ENCODE results near the gene TNFRSF19. TPM values are rescaled to one million over a fixed set of nuclear protein-coding genes. Genes with fewer than 3 reads are reported as not detected.

Gene TNFRSF19
- total and polyA plus RNA-seq, 10 of the 15 experiments (the other 5 are each of a cell fraction or from before 2014, with no cell fraction given) = 16.4 to 46.2 (median 35.4) TPM

DNA sequence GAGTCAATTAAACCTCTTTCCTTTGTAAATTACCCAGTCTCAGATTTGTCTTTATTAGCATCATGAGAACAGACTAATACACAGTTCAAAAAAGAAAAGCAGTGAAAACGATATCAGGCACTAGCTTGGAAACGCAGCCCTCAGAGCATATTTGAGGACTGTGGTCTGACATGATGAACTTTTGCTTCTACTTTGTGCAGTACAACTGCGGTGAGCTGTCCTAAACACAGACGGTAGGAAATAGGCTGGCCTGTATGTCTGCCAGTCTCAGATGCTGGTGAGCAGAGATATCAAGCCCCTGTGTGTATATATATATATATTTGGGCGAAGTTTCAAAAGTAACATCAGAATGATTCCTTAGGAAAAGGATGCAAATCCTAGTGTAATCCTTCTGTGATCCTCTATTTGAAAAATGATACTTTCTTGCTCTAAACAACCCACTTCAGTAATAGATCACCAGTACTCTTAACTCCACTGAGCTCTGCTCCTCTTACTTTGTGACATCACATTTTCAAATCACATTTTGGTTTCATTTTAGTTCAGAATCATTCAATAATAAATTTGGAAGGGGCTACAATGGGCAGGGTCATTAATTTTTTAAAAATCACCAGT is 74.4 kb downstream of the TNFRSF19 start (continued):
- TF ChIP-seq USF1 (IDR thresholded peaks at IDR 0.05; ENCODE audit: borderline replicate concordance, extremely low read length, insufficient read depth, low read depth, low read length) (no peak), CHD4 (IDR thresholded peaks at IDR 0.05) (no peak), ATF7 (IDR thresholded peaks at IDR 0.05; ENCODE audit: low read depth) (no peak), ZSCAN29 (IDR thresholded peaks at IDR 0.05) (no peak), IRF4 (IDR thresholded peaks at IDR 0.05; ENCODE audit: low read depth, low read length) (no peak), CHD2 (IDR thresholded peaks at IDR 0.05; ENCODE audit: borderline replicate concordance, low read depth, low read length) (no peak), MEF2A (IDR thresholded peaks at IDR 0.05; ENCODE audit: insufficient read depth, low read depth, low read length) (no peak)
- TF ChIP-seq, protein P1, sequence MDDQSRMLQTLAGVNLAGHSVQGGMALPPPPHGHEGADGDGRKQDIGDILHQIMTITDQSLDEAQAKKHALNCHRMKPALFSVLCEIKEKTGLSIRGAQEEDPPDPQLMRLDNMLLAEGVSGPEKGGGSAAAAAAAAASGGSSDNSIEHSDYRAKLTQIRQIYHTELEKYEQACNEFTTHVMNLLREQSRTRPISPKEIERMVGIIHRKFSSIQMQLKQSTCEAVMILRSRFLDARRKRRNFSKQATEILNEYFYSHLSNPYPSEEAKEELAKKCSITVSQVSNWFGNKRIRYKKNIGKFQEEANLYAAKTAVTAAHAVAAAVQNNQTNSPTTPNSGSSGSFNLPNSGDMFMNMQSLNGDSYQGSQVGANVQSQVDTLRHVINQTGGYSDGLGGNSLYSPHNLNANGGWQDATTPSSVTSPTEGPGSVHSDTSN (IDR thresholded peaks at IDR 0.05; ENCODE audit: insufficient replicate concordance, low read depth, low read length) = no peak
- TF ChIP-seq, protein P2, sequence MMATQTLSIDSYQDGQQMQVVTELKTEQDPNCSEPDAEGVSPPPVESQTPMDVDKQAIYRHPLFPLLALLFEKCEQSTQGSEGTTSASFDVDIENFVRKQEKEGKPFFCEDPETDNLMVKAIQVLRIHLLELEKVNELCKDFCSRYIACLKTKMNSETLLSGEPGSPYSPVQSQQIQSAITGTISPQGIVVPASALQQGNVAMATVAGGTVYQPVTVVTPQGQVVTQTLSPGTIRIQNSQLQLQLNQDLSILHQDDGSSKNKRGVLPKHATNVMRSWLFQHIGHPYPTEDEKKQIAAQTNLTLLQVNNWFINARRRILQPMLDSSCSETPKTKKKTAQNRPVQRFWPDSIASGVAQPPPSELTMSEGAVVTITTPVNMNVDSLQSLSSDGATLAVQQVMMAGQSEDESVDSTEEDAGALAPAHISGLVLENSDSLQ (IDR thresholded peaks at IDR 0.05) = no peak

DNA sequence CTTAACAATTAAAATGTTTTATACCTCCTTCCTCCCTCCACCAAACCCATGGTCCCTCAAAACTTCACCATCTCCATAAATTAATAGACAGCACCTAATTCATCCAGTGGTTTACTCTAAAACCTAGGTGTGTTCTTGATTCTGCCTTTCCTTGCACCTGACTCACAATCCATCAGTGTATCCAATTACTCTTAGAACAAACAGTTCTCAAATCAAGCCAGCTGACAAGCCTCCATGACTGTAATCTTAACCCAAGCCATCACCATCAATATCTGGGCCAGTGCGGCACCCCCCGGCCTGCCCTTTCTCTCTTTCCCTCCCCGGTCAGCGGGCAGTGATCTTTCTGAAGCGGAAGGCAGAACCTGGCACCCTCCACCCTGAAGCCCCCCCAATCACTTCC is 75.6 kb downstream of the TNFRSF19 start:
- no peak overlapping the region for H3K4me3 ChIP-seq
- H3K27me3 ChIP-seq (replicated peaks in 1 of 2; ENCODE audit: control insufficient read depth in 2 of 2, insufficient read depth in 2 of 2, low read length in 1 of 2) = no peaks in the 10 kb centered on the region
- FAIRE-seq (no peak), DNase-seq (ENCODE audit: low read depth, low spot score) (no peak), ATAC-seq (no peak)
- POLR2A ChIA-PET = no interaction called here
- H3K36me3 ChIP-seq (ENCODE audit: control insufficient read depth in 2 of 2, insufficient read depth in 2 of 2, low read length in 1 of 2) = peaks cover 0 to 9% of the 10 kb centered on the region in 2 experiments; a peak in 1 of 4 replicates
- H4K20me1 ChIP-seq (ENCODE audit: control insufficient read depth, insufficient read depth) = no peaks in the 10 kb centered on the region
- SMC1A ChIA-PET (ENCODE audit: uncharacterized antibody, unreplicated experiment) = no interaction called here
- H3K79me2 ChIP-seq (ENCODE audit: control insufficient read depth, insufficient read depth, low read length) = peaks cover 2% of the 10 kb centered on the region
- no peak overlapping the region for H3K4me2 ChIP-seq (ENCODE audit: control insufficient read depth, insufficient read depth)
- peaks cover 4% of the 10 kb centered on the region for H3K9me3 ChIP-seq (replicated peaks; ENCODE audit: control insufficient read depth, insufficient read depth, low read length)
- H3K9ac ChIP-seq (ENCODE audit: control insufficient read depth, insufficient read depth, low read length) = no peak overlapping the region
- BruUV-seq (replicated peaks) = no TSS peak
- no peak overlapping the region for H3K27ac ChIP-seq (ENCODE audit: control insufficient read depth, insufficient read depth)
- intact Hi-C loops (cut with micrococcal nuclease; ENCODE audit: unreplicated experiment) (no loop called here), in situ Hi-C loops (cut with MboI) (no loop called here)
- peaks cover 3% of the 10 kb centered on the region; the same call in 1 of the 2 replicates for H3K4me1 ChIP-seq (ENCODE audit: control insufficient read depth, insufficient read depth, low read length)
- RAD21 ChIA-PET (ENCODE audit: unreplicated experiment) = no interaction called here
- H2AFZ ChIP-seq (ENCODE audit: control insufficient read depth, low read depth, low read length) = no peak overlapping the region
- CTCF ChIA-PET = no interaction called here
- WGBS (ENCODE audit: insufficient coverage, insufficient replicate concordance, low lambda C conversion rate, missing lambda C conversion rate) = 87% methylated on average over 5 of the region's 5 CpGs
- no peak for TF ChIP-seq NFXL1 (IDR thresholded peaks at IDR 0.05; ENCODE audit: borderline replicate concordance)
- no peak for TF ChIP-seq HDGF (IDR thresholded peaks at IDR 0.05)
- no peak for TF ChIP-seq ETV6 (conservative IDR thresholded peaks at IDR 0.05 in 1 of 2, IDR thresholded peaks at IDR 0.05 in 1 of 2; ENCODE audit: borderline replicate concordance in 1 of 2, low read depth in 1 of 2)
- TF ChIP-seq CEBPZ (IDR thresholded peaks at IDR 0.05; ENCODE audit: low read depth, low read length) = no peak
- TF ChIP-seq EGR1 (IDR thresholded peaks at IDR 0.05; ENCODE audit: borderline replicate concordance in 1 of 2, low read depth in 2 of 2, low read length in 2 of 2) = no peak
- no peak for TF ChIP-seq POLR2AphosphoS5 (IDR thresholded peaks at IDR 0.05; ENCODE audit: low read length)
- no peak for TF ChIP-seq NR2F1 (conservative IDR thresholded peaks at IDR 0.05)
- no peak for TF ChIP-seq POLR2AphosphoS2 (IDR thresholded peaks at IDR 0.05; ENCODE audit: low read depth, low read length)

All from GM12878 (cell line).